ENCODE results near the gene KIF1C. TPM values are rescaled to one million over a fixed set of nuclear protein-coding genes. Genes with fewer than 3 reads are reported as not detected.

The KIF1C gene
- total and polyA plus RNA-seq, 9 of the 15 experiments (the other 6 are each of a cell fraction or from before 2014, with no cell fraction given) = 0.38 to 68.4 (median 25.1) TPM

DNA sequence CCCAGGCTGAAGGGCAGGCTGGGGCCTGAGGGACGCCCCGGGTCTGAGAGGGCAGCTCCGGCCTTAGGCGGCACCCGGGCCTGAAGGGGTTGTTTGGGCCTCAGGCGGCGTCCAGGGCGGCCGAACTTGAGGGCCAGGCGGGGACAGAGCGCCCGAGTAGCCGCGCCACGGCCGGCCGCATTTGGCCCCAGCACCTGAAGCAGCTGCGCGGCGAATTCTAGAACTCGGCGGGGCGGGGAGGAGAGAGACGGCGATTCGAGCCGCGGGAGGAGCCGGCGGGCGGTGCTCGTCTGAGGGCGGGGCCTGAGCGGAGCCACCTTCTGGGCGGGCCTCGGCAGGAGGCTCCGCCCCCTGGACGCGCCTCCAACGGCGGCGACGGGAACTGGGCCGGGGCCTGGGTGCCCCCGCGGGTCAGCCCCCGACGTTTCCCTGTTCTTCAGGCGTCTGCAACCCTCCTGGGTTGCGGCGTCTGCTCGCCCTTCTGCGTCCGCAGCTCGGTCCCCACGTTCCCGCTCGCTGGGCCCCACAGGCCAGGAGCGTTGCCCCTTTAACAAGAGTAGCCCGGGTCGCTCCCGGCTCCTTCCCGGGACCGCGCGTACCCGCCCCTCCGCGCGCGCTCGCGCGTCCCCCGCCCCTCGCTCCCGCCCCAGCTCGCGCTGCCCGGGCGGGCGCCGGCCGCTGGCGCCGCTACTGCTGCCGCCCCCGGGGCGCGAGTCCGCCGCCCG is at the start of gene KIF1C, which contains the start of gene INCA1 (continued):
- TF ChIP-seq, protein P1, sequence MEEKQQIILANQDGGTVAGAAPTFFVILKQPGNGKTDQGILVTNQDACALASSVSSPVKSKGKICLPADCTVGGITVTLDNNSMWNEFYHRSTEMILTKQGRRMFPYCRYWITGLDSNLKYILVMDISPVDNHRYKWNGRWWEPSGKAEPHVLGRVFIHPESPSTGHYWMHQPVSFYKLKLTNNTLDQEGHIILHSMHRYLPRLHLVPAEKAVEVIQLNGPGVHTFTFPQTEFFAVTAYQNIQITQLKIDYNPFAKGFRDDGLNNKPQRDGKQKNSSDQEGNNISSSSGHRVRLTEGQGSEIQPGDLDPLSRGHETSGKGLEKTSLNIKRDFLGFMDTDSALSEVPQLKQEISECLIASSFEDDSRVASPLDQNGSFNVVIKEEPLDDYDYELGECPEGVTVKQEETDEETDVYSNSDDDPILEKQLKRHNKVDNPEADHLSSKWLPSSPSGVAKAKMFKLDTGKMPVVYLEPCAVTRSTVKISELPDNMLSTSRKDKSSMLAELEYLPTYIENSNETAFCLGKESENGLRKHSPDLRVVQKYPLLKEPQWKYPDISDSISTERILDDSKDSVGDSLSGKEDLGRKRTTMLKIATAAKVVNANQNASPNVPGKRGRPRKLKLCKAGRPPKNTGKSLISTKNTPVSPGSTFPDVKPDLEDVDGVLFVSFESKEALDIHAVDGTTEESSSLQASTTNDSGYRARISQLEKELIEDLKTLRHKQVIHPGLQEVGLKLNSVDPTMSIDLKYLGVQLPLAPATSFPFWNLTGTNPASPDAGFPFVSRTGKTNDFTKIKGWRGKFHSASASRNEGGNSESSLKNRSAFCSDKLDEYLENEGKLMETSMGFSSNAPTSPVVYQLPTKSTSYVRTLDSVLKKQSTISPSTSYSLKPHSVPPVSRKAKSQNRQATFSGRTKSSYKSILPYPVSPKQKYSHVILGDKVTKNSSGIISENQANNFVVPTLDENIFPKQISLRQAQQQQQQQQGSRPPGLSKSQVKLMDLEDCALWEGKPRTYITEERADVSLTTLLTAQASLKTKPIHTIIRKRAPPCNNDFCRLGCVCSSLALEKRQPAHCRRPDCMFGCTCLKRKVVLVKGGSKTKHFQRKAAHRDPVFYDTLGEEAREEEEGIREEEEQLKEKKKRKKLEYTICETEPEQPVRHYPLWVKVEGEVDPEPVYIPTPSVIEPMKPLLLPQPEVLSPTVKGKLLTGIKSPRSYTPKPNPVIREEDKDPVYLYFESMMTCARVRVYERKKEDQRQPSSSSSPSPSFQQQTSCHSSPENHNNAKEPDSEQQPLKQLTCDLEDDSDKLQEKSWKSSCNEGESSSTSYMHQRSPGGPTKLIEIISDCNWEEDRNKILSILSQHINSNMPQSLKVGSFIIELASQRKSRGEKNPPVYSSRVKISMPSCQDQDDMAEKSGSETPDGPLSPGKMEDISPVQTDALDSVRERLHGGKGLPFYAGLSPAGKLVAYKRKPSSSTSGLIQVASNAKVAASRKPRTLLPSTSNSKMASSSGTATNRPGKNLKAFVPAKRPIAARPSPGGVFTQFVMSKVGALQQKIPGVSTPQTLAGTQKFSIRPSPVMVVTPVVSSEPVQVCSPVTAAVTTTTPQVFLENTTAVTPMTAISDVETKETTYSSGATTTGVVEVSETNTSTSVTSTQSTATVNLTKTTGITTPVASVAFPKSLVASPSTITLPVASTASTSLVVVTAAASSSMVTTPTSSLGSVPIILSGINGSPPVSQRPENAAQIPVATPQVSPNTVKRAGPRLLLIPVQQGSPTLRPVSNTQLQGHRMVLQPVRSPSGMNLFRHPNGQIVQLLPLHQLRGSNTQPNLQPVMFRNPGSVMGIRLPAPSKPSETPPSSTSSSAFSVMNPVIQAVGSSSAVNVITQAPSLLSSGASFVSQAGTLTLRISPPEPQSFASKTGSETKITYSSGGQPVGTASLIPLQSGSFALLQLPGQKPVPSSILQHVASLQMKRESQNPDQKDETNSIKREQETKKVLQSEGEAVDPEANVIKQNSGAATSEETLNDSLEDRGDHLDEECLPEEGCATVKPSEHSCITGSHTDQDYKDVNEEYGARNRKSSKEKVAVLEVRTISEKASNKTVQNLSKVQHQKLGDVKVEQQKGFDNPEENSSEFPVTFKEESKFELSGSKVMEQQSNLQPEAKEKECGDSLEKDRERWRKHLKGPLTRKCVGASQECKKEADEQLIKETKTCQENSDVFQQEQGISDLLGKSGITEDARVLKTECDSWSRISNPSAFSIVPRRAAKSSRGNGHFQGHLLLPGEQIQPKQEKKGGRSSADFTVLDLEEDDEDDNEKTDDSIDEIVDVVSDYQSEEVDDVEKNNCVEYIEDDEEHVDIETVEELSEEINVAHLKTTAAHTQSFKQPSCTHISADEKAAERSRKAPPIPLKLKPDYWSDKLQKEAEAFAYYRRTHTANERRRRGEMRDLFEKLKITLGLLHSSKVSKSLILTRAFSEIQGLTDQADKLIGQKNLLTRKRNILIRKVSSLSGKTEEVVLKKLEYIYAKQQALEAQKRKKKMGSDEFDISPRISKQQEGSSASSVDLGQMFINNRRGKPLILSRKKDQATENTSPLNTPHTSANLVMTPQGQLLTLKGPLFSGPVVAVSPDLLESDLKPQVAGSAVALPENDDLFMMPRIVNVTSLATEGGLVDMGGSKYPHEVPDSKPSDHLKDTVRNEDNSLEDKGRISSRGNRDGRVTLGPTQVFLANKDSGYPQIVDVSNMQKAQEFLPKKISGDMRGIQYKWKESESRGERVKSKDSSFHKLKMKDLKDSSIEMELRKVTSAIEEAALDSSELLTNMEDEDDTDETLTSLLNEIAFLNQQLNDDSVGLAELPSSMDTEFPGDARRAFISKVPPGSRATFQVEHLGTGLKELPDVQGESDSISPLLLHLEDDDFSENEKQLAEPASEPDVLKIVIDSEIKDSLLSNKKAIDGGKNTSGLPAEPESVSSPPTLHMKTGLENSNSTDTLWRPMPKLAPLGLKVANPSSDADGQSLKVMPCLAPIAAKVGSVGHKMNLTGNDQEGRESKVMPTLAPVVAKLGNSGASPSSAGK (IDR thresholded peaks at IDR 0.05) = no peak
- no peak for TF ChIP-seq PTTG1 (tag; IDR thresholded peaks at IDR 0.05; ENCODE audit: low read depth)
- TF ChIP-seq HMBOX1 (IDR thresholded peaks at IDR 0.05) = no peak
- TF ChIP-seq CCNT2 (IDR thresholded peaks at IDR 0.05; ENCODE audit: borderline replicate concordance, extremely low read depth, insufficient read length, low read depth, low read length) = peak; percentile 44
- no peak for TF ChIP-seq CSDE1 (IDR thresholded peaks at IDR 0.05)
- TF ChIP-seq ZFX (CRISPR knock-in tag; IDR thresholded peaks at IDR 0.05) = peak; percentile 82
- TF ChIP-seq ZNF785 (CRISPR knock-in tag; IDR thresholded peaks at IDR 0.05) = no peak
- no peak for TF ChIP-seq STAT5A (IDR thresholded peaks at IDR 0.05; ENCODE audit: borderline replicate concordance, low read length)
- peak; percentile 81 for TF ChIP-seq SP1 (CRISPR knock-in tag; IDR thresholded peaks at IDR 0.05)
- TF ChIP-seq, protein P2, sequence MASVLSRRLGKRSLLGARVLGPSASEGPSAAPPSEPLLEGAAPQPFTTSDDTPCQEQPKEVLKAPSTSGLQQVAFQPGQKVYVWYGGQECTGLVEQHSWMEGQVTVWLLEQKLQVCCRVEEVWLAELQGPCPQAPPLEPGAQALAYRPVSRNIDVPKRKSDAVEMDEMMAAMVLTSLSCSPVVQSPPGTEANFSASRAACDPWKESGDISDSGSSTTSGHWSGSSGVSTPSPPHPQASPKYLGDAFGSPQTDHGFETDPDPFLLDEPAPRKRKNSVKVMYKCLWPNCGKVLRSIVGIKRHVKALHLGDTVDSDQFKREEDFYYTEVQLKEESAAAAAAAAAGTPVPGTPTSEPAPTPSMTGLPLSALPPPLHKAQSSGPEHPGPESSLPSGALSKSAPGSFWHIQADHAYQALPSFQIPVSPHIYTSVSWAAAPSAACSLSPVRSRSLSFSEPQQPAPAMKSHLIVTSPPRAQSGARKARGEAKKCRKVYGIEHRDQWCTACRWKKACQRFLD (CRISPR knock-in tag; IDR thresholded peaks at IDR 0.05) = no peak
- no peak for TF ChIP-seq ETS2 (tag; IDR thresholded peaks at IDR 0.05; ENCODE audit: borderline replicate concordance, poor library complexity, severe bottlenecking)
- TF ChIP-seq PCBP1 (IDR thresholded peaks at IDR 0.05; ENCODE audit: low read depth, low read length, poor library complexity, severe bottlenecking) = peak; percentile 43
- peak; percentile 39; the same call in 1 of the 2 replicates for TF ChIP-seq HNRNPL (IDR thresholded peaks at IDR 0.05; ENCODE audit: low read depth, low read length)
- TF ChIP-seq WHSC1 (IDR thresholded peaks at IDR 0.05; ENCODE audit: low read length) = no peak

Measured in K562 (cell line).